Cerebellar nuclear complex (tissue), 1 donor: ENCODE data around the gene TNFRSF18.
"Not testable (repeated sequence)": the region's sequence is repeated elsewhere in the genome, so short reads cannot be mapped to it uniquely, and the experiment has no call there.

Experiments
- DNase-seq, 2 experiments: peaks; one replicate each; lab custom pipeline; 2025; lab: John Stamatoyannopoulos, UW

Gene TNFRSF18

GRCh38 chr1:1206376-1206965, at the start of gene TNFRSF18:
Gene TNFRSF18, minus strand, starts transcription at chr1:1206592. Its CDS starts 21 bp downstream, at chr1:1206571.
- no peak for DNase-seq

GRCh38 chr1:1255611-1256010, 49.2 kb upstream of the TNFRSF18 start:
- no peak for DNase-seq

- no peak for DNase-seq
Observed at GRCh38 chr1:1255078-1255477, 48.7 kb upstream of the TNFRSF18 start.

- no peak for DNase-seq
Observed at GRCh38 chr1:1254667-1254998, 48.2 kb upstream of the TNFRSF18 start.

- no peak for DNase-seq
Observed at GRCh38 chr1:1253972-1254666, 47.7 kb upstream of the TNFRSF18 start.

- no peak for DNase-seq
Observed at GRCh38 chr1:1253314-1253713, 46.9 kb upstream of the TNFRSF18 start.

GRCh38 chr1:1250786-1251284, 44.4 kb upstream of the TNFRSF18 start:
- DNase-seq: no peak

- DNase-seq: not testable (repeated sequence)
Observed at GRCh38 chr1:1248009-1248913, 41.9 kb upstream of the TNFRSF18 start.

- no peak for DNase-seq
Observed at GRCh38 chr1:1247341-1247913, 41.0 kb upstream of the TNFRSF18 start.

GRCh38 chr1:1246577-1247340, 40.4 kb upstream of the TNFRSF18 start, which contains the start of gene C1QTNF12:
Gene C1QTNF12, minus strand, starts transcription at chr1:1246722. Its CDS starts 32 bp downstream, at chr1:1246690.
- DNase-seq: no peak

GRCh38 chr1:1245817-1246576, 39.6 kb upstream of the TNFRSF18 start:
- no peak for DNase-seq

GRCh38 chr1:1245178-1245816, 38.9 kb upstream of the TNFRSF18 start:
- no peak for DNase-seq

GRCh38 chr1:1244192-1244811, 37.9 kb upstream of the TNFRSF18 start:
- no peak for DNase-seq

GRCh38 chr1:1243807-1244191, 37.4 kb upstream of the TNFRSF18 start:
- DNase-seq: no peak

- no peak for DNase-seq
Observed at GRCh38 chr1:1243266-1243660, 36.9 kb upstream of the TNFRSF18 start.

GRCh38 chr1:1242461-1243265, 36.3 kb upstream of the TNFRSF18 start:
- DNase-seq: no peak

- DNase-seq: no peak
Observed at GRCh38 chr1:1241588-1242219, 35.3 kb upstream of the TNFRSF18 start.

- no peak for DNase-seq
Observed at GRCh38 chr1:1240822-1241587, 34.6 kb upstream of the TNFRSF18 start.
